Uterus (tissue), 4 donors: ENCODE measurements around the gene FAM187B. TPM values are rescaled to one million over a fixed set of nuclear protein-coding genes. Genes with fewer than 3 reads are reported as not detected.

ENCODE experiments used
- DNase-seq, 2 donors: peaks; one replicate each; pipeline ENCODE4 v3.0.0-alpha.2; 2019 to 2020
- H3K27ac ChIP-seq, 2 donors: fragments of 200-600 bp; sonication (generic); 1 replicate in 1 of 2; 2 replicates in 1 of 2; pipeline ENCODE4 v1.5.1; 2016 to 2018
- H3K27me3 ChIP-seq, 2 donors: fragments of 200-600 bp; sonication (generic); one replicate each; pipeline ENCODE4 v1.5.1; 2018 to 2019; ENCODE audit warnings: control low read depth in 1 of 2
- H3K36me3 ChIP-seq, 2 donors: fragments of 200-600 bp; sonication (generic); one replicate each; pipeline ENCODE4 v1.5.1; 2019; ENCODE audit warnings: control low read depth in 1 of 2
- H3K4me1 ChIP-seq, 2 donors: fragments of 200-600 bp; sonication (generic); one replicate each; pipeline ENCODE4 v1.5.1; 2018 to 2019; ENCODE audit warnings: control low read depth in 1 of 2
- H3K4me3 ChIP-seq, 2 donors: fragments of 200-600 bp; sonication (generic); 1 replicate in 1 of 2; 2 replicates in 1 of 2; pipeline ENCODE4 v1.5.1; 2018 to 2019; ENCODE audit warnings: mild to moderate bottlenecking in 1 of 2
- H3K9me3 ChIP-seq, 2 donors: fragments of 200-600 bp; sonication (generic); one replicate each; pipeline ENCODE4 v1.5.1; 2019; ENCODE audit warnings: control low read depth in 1 of 2
- CTCF ChIP-seq, 4 experiments: fragments of 200-600 bp in 2 of 4; fragments of 450-650 bp in 2 of 4; sonication (generic) in 2 of 4; IDR thresholded peaks; one replicate each; pipeline ENCODE4 v1.5.1; 2016 to 2019; ENCODE audit warnings: antibody characterized with exemption in 4 of 4, mild to moderate bottlenecking in 2 of 4, moderate library complexity in 1 of 4
- POLR2A ChIP-seq, 2 donors: fragments of 450-650 bp; IDR thresholded peaks; one replicate each; pipeline ENCODE4 v1.6.1; 2016; ENCODE audit warnings: antibody characterized with exemption in 2 of 2, mild to moderate bottlenecking in 1 of 2, moderate library complexity in 1 of 2
- intact Hi-C: fragments of 100-400 bp; cut with DNase I; formaldehyde crosslinking; loops from one replicate; pipeline ENCODE4 v1.15.1; 2023; ENCODE audit warnings: low total_unique reads
- total RNA-seq, 4 donors: library from RNA; depleted of rRNA in 3 of 4; stranded (reverse); fragments of >200 nt in 3 of 4; gene quantifications; one replicate each; pipeline versions ENCODE4 v1.1.0 to v1.2.4, GENCODE V29; 2014 to 2023
- donor health status: DM: yes; HTN: yes; CAD: no.

FAM187B gene
- total RNA-seq, 4 donors from 2014 or later, result 0.21 TPM; not detected in 3

GRCh38 chr19:35249146-35249847, 20.8 kb upstream of the FAM187B start:
- peak overlapping the region; percentile 16 to 21 for H3K4me3 ChIP-seq
- no peak for TF ChIP-seq POLR2A (IDR thresholded peaks at IDR 0.05)
- no peak for TF ChIP-seq CTCF (IDR thresholded peaks at IDR 0.05)
- no peaks in the 10 kb centered on the region for H3K9me3 ChIP-seq
- no peaks in the 10 kb centered on the region for H3K36me3 ChIP-seq
- no peak for DNase-seq
- intact Hi-C loops, result no loop called here
- H3K27me3 ChIP-seq, result peaks cover 0 to 7% of the 10 kb centered on the region in 2 donors
- H3K27ac ChIP-seq, result peak overlapping the region; percentile 49 to 63
- H3K4me1 ChIP-seq, result no peaks in the 10 kb centered on the region

GRCh38 chr19:35248310-35249145, 20.0 kb upstream of the FAM187B start, which contains the start of gene LSR:
Gene LSR, plus strand, starts transcription at chr19:35249002. Its CDS starts 21 bp downstream, at chr19:35249023.
- Histone ChIP-seq H3K36me3 (no peaks in the 10 kb centered on the region), H3K27me3 (peaks cover 0 to 7% of the 10 kb centered on the region in 2 donors), H3K4me1 (no peaks in the 10 kb centered on the region), H3K27ac (peak within 1 kb of the TSS; percentile 49 to 63), H3K4me3 (peak within 1 kb of the TSS; percentile 16 to 21), H3K9me3 (no peaks in the 10 kb centered on the region)
- intact Hi-C loops, result no loop called here
- no peak for DNase-seq
- TF ChIP-seq CTCF (IDR thresholded peaks at IDR 0.05) (no peak), POLR2A (IDR thresholded peaks at IDR 0.05) (peak; percentile 40 to 53)

- peak; percentile 19 to 54 (median 34) for TF ChIP-seq CTCF (IDR thresholded peaks at IDR 0.05)
- no peak for TF ChIP-seq POLR2A (IDR thresholded peaks at IDR 0.05)
- intact Hi-C loops, result no loop called here
- H3K27ac ChIP-seq, result peak overlapping the region; percentile 49 to 63
Observed at GRCh38 chr19:35247526-35248309, 19.2 kb upstream of the FAM187B start.

GRCh38 chr19:35246466-35247092, 18.0 kb upstream of the FAM187B start:
- TF ChIP-seq CTCF (IDR thresholded peaks at IDR 0.05) (no peak), POLR2A (IDR thresholded peaks at IDR 0.05) (no peak)
- no peak overlapping the region for H3K4me3 ChIP-seq
- H3K27me3 ChIP-seq, result peaks cover 0 to 7% of the 10 kb centered on the region in 2 donors
- H3K36me3 ChIP-seq, result no peaks in the 10 kb centered on the region
- no peaks in the 10 kb centered on the region for H3K4me1 ChIP-seq
- no peaks in the 10 kb centered on the region for H3K9me3 ChIP-seq
- DNase-seq, result no peak
- no peak overlapping the region for H3K27ac ChIP-seq
- intact Hi-C loops, result no loop called here

More at GRCh38 chr19:35247526-35248309, 19.2 kb upstream of the FAM187B start:
- no peaks in the 10 kb centered on the region for H3K36me3 ChIP-seq
- no peak for DNase-seq
- peaks cover 0 to 7% of the 10 kb centered on the region in 2 donors for H3K27me3 ChIP-seq
- peak overlapping the region; percentile 16 to 21 for H3K4me3 ChIP-seq
- H3K9me3 ChIP-seq, result no peaks in the 10 kb centered on the region
- H3K4me1 ChIP-seq, result no peaks in the 10 kb centered on the region
